ENCODE measurements around the gene IFT74. TPM values are rescaled to one million over a fixed set of nuclear protein-coding genes. Genes with fewer than 3 reads are reported as not detected.

The IFT74 gene
- total and polyA plus RNA-seq, 10 of the 15 experiments (the other 5 are each of a cell fraction or from before 2014, with no cell fraction given), result 7.6 to 15.4 (median 12.3) TPM

DNA sequence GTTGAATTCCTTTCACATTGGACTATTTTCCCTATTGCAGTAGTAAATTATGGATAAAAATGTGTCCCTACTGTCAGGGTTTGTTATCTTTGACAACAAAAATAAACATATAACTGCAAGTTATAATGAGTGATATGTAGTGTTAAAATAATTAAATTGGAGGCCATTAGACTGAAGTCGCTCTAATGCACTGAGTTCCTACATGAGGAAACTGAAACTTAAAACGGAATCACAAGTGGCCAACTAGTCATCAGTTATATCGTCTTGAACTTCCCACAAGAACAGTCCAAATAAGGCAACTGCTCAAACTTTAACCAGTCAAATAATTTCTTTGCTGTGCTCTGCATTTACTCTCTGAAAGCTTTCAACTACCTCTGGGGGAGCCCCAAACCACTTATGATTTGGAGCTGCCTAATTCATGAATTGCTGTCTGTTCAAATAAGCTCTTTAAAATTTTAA, 2.1 kb upstream of the IFT74 start (continued):
- TF ChIP-seq ATF7 (IDR thresholded peaks at IDR 0.05; ENCODE audit: low read depth) (no peak; the same call in 1 of the 2 replicates), PAX5 (IDR thresholded peaks at IDR 0.05; ENCODE audit: borderline replicate concordance, low read depth, low read length) (no peak), E2F8 (IDR thresholded peaks at IDR 0.05; ENCODE audit: low read depth, partially characterized antibody) (no peak), POLR2AphosphoS2 (IDR thresholded peaks at IDR 0.05; ENCODE audit: low read depth, low read length) (no peak), SRF (IDR thresholded peaks at IDR 0.05; ENCODE audit: low read depth in 2 of 2, low read length in 2 of 2) (peak in 1 of 2 experiments; percentile 68; a peak in 1 of 4 replicates), MTA2 (IDR thresholded peaks at IDR 0.05; ENCODE audit: low read depth) (peak; percentile 15; the same call in 1 of the 2 replicates), NR2C1 (IDR thresholded peaks at IDR 0.05) (no peak), SUPT20H (IDR thresholded peaks at IDR 0.05; ENCODE audit: borderline replicate concordance, control insufficient read depth, low read depth, low read length) (no peak), CREB1 (IDR thresholded peaks at IDR 0.05; ENCODE audit: low read depth) (no peak), BCL3 (IDR thresholded peaks at IDR 0.05; ENCODE audit: borderline replicate concordance, insufficient read depth, low read depth, low read length, poor library complexity, severe bottlenecking) (no peak), IKZF1 (conservative IDR thresholded peaks at IDR 0.05) (no peak)
- TF ChIP-seq, protein P1, sequence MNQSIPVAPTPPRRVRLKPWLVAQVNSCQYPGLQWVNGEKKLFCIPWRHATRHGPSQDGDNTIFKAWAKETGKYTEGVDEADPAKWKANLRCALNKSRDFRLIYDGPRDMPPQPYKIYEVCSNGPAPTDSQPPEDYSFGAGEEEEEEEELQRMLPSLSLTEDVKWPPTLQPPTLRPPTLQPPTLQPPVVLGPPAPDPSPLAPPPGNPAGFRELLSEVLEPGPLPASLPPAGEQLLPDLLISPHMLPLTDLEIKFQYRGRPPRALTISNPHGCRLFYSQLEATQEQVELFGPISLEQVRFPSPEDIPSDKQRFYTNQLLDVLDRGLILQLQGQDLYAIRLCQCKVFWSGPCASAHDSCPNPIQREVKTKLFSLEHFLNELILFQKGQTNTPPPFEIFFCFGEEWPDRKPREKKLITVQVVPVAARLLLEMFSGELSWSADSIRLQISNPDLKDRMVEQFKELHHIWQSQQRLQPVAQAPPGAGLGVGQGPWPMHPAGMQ (IDR thresholded peaks at IDR 0.05; ENCODE audit: borderline replicate concordance), result no peak
- TF ChIP-seq, protein P2, sequence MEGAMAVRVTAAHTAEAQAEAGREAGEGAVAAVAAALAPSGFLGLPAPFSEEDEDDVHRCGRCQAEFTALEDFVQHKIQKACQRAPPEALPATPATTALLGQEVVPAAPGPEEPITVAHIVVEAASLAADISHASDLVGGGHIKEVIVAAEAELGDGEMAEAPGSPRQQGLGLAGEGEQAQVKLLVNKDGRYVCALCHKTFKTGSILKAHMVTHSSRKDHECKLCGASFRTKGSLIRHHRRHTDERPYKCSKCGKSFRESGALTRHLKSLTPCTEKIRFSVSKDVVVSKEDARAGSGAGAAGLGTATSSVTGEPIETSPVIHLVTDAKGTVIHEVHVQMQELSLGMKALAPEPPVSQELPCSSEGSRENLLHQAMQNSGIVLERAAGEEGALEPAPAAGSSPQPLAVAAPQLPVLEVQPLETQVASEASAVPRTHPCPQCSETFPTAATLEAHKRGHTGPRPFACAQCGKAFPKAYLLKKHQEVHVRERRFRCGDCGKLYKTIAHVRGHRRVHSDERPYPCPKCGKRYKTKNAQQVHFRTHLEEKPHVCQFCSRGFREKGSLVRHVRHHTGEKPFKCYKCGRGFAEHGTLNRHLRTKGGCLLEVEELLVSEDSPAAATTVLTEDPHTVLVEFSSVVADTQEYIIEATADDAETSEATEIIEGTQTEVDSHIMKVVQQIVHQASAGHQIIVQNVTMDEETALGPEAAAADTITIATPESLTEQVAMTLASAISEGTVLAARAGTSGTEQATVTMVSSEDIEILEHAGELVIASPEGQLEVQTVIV (IDR thresholded peaks at IDR 0.05; ENCODE audit: borderline replicate concordance, partially characterized antibody), result no peak
- TF ChIP-seq, protein P3, sequence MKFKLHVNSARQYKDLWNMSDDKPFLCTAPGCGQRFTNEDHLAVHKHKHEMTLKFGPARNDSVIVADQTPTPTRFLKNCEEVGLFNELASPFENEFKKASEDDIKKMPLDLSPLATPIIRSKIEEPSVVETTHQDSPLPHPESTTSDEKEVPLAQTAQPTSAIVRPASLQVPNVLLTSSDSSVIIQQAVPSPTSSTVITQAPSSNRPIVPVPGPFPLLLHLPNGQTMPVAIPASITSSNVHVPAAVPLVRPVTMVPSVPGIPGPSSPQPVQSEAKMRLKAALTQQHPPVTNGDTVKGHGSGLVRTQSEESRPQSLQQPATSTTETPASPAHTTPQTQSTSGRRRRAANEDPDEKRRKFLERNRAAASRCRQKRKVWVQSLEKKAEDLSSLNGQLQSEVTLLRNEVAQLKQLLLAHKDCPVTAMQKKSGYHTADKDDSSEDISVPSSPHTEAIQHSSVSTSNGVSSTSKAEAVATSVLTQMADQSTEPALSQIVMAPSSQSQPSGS (IDR thresholded peaks at IDR 0.05; ENCODE audit: low read length), result no peak
- TF ChIP-seq, protein P4, sequence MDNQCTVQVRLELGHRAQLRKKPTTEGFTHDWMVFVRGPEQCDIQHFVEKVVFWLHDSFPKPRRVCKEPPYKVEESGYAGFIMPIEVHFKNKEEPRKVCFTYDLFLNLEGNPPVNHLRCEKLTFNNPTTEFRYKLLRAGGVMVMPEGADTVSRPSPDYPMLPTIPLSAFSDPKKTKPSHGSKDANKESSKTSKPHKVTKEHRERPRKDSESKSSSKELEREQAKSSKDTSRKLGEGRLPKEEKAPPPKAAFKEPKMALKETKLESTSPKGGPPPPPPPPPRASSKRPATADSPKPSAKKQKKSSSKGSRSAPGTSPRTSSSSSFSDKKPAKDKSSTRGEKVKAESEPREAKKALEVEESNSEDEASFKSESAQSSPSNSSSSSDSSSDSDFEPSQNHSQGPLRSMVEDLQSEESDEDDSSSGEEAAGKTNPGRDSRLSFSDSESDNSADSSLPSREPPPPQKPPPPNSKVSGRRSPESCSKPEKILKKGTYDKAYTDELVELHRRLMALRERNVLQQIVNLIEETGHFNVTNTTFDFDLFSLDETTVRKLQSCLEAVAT (IDR thresholded peaks at IDR 0.05), result 0 out of 2 replicates have a peak, but pooled peaks have one; percentile 18

Measured in GM12878 (cell line).